Psoas muscle (tissue), 8 donors: Measurements from ENCODE around the gene ALDH1A1. TPM values are rescaled to one million over a fixed set of nuclear protein-coding genes. Genes with fewer than 3 reads are reported as not detected.
A peak's percentile ranks its signal among the peaks of the same experiment; 100 is the strongest.

ENCODE experiments used
- ATAC-seq, 4 donors: fragments of 200-7000 bp; cut with Tn5 transposase; one replicate each; pipeline ENCODE4 v1.9.1; 2020; ENCODE audit warnings: moderate library complexity in 3 of 4, mild to moderate bottlenecking in 2 of 4
- DNase-seq, 2 donors: peaks; one replicate each; pipeline ENCODE4 v3.0.0-alpha.2; 2020
- H3K27ac ChIP-seq: fragments of 200-600 bp; one replicate; pipeline ENCODE4 v1.8.0; 2022
- H3K27me3 ChIP-seq, 3 donors: fragments of 200-600 bp in 1 of 3; one replicate each; pipeline versions ENCODE4 v1.6.1 to v1.8.0; 2013 to 2022; ENCODE audit warnings: low read length in 2 of 3, mild to moderate bottlenecking in 2 of 3, moderate library complexity in 1 of 3; ENCODE audit not compliant: insufficient read depth in 3 of 3
- H3K36me3 ChIP-seq, 2 donors: fragments of 200-600 bp in 1 of 2; one replicate each; pipeline versions ENCODE4 v1.6.1 to v1.8.0; 2013 to 2022; ENCODE audit warnings: low read depth in 1 of 2, mild to moderate bottlenecking in 1 of 2, moderate library complexity in 1 of 2; ENCODE audit not compliant: insufficient read depth in 1 of 2
- H3K4me1 ChIP-seq: fragments of 200-600 bp; one replicate; pipeline ENCODE4 v1.8.0; 2022
- H3K4me3 ChIP-seq: fragments of 200-600 bp; one replicate; pipeline ENCODE4 v1.8.0; 2022; ENCODE audit warnings: mild to moderate bottlenecking
- H3K9me3 ChIP-seq: fragments of 200-600 bp; one replicate; pipeline ENCODE4 v1.8.0; 2022
- CTCF ChIP-seq: fragments of 200-600 bp; IDR thresholded peaks from one replicate; pipeline ENCODE4 v1.8.0; 2022; ENCODE audit warnings: antibody characterized with exemption
- WGBS, 3 donors: extraction: QIAGEN DNeasy Blood & Tissue Kit; methylation state at CpG; one replicate each; pipeline versions ENCODE4 v1.1.6 to v1.1.7; 2013; 5-methylcytosine and 5-hydroxymethylcytosine counted together
- intact Hi-C, 2 donors: fragments of 100-400 bp; cut with DNase I; formaldehyde crosslinking; loops; one replicate each; pipeline versions ENCODE4 v1.11.0 to v1.14.2; 2022
- polyA plus RNA-seq, 3 donors: library from polyadenylated mRNA; stranded (reverse); fragments of 200-250 nt; gene quantifications; one replicate each; pipeline ENCODE4 v1.2.3, GENCODE V29; 2013
- total RNA-seq, 4 donors: library from RNA; stranded (reverse); fragmentation: NEBNext Ultra II Directional in 2 of 4; extraction: Animal tissue kit (Norgen Biotek cat#: 25700) in 2 of 4; gene quantifications; one replicate each; pipeline versions ENCODE4 v1.2.1 to v1.2.4, GENCODE V29; 2021 to 2023
- donor health status: healthy with polysubstance abuse.
- donor health status: DM: no; HTN: no; CAD: no; lungs with moderate emphysema.
- donor health status: Bipolar disorder and iron deficiency.
- donor health status: healthy.
- donor health status: DM: yes; HTN: yes; CAD: no.
- donor health status: DM: no; HTN: no; CAD: no.
- donor health status: DM: no; HTN: no; CAD: no.
- donor health status: DM: yes; HTN: yes; CAD: no.

ALDH1A1 gene
- total and polyA plus RNA-seq, 7 donors, result 7.0 to 57.0 (median 21.0) TPM

- peak in 1 of 4 donors; percentile 55 for ATAC-seq
- peak overlapping the region; percentile 71 for H3K27ac ChIP-seq
- H3K4me1 ChIP-seq, result peaks cover 21% of the 10 kb centered on the region
- H3K36me3 ChIP-seq, result no peaks in the 10 kb centered on the region
- no peaks in the 10 kb centered on the region for H3K9me3 ChIP-seq
- TF ChIP-seq CTCF, result no peak
- intact Hi-C loops, result loop anchor here in 1 of 2 donors (5.0 kb wide), 1 partner anchor 68 kb away; no protein-coding TSS in a partner anchor
- H3K4me3 ChIP-seq, result peak overlapping the region; percentile 55
- DNase-seq, result no peak
- WGBS, 3 donors, result 26 to 40% (median 35%) methylated on average over 7 of the region's 7 CpGs
- H3K27me3 ChIP-seq, result no peaks in the 10 kb centered on the region
Observed at GRCh38 chr9:72949918-72950325, 2.9 kb downstream of the ALDH1A1 start.

GRCh38 chr9:72949244-72949582 is 3.6 kb downstream of the ALDH1A1 start:
- intact Hi-C loops, result no loop called here
- no peak for DNase-seq
- Histone ChIP-seq H3K36me3 (no peaks in the 10 kb centered on the region), H3K9me3 (no peaks in the 10 kb centered on the region), H3K4me1 (peaks cover 21% of the 10 kb centered on the region), H3K27ac (peak overlapping the region; percentile 71), H3K4me3 (peak overlapping the region; percentile 55), H3K27me3 (no peaks in the 10 kb centered on the region)
- WGBS, 3 donors, result 30 to 59% (median 45%) methylated on average over 1 of the region's 1 CpG
- ATAC-seq, result peak; percentile 27 to 75 (median 62)
- TF ChIP-seq CTCF, result no peak

GRCh38 chr9:72948575-72949243 is 4.1 kb downstream of the ALDH1A1 start:
- intact Hi-C loops, result no loop called here
- H3K9me3 ChIP-seq, result no peaks in the 10 kb centered on the region
- peak overlapping the region; percentile 71 for H3K27ac ChIP-seq
- no peaks in the 10 kb centered on the region for H3K27me3 ChIP-seq
- DNase-seq (no peak), ATAC-seq (peak in 2 of 4 donors; percentile 44 to 55)
- no peak for TF ChIP-seq CTCF
- WGBS, 3 donors, result 32 to 43% (median 34%) methylated on average over 6 of the region's 6 CpGs
- peak overlapping the region; percentile 55 for H3K4me3 ChIP-seq
- no peaks in the 10 kb centered on the region for H3K36me3 ChIP-seq
- peaks cover 21% of the 10 kb centered on the region for H3K4me1 ChIP-seq

GRCh38 chr9:72947984-72948465 is 4.8 kb downstream of the ALDH1A1 start:
- TF ChIP-seq CTCF, result no peak
- DNase-seq, result no peak
- H3K9me3 ChIP-seq, result no peaks in the 10 kb centered on the region
- H3K4me1 ChIP-seq, result peaks cover 21% of the 10 kb centered on the region
- H3K27ac ChIP-seq, result no peak overlapping the region
- peak overlapping the region; percentile 55 for H3K4me3 ChIP-seq
- intact Hi-C loops, result no loop called here
- H3K36me3 ChIP-seq, result no peaks in the 10 kb centered on the region
- no peak for ATAC-seq
- H3K27me3 ChIP-seq, result no peaks in the 10 kb centered on the region
- 36 to 71% (median 50%) methylated on average over 3 of the region's 3 CpGs for WGBS, 3 donors

GRCh38 chr9:72946821-72947220 is 6.0 kb downstream of the ALDH1A1 start:
- intact Hi-C loops, result no loop called here
- H3K36me3 ChIP-seq, result no peaks in the 10 kb centered on the region
- H3K9me3 ChIP-seq, result no peaks in the 10 kb centered on the region
- no peak overlapping the region for H3K27ac ChIP-seq
- peaks cover 21% of the 10 kb centered on the region for H3K4me1 ChIP-seq
- DNase-seq (no peak), ATAC-seq (no peak)
- TF ChIP-seq CTCF, result no peak
- no peak overlapping the region for H3K4me3 ChIP-seq
- H3K27me3 ChIP-seq, result no peaks in the 10 kb centered on the region
